Osteoblast (primary cell): ENCODE measurements around the gene GTF2H2C. TPM values are rescaled to one million over a fixed set of nuclear protein-coding genes. Genes with fewer than 3 reads are reported as not detected.
"Not testable (repeated sequence)": the region's sequence is repeated elsewhere in the genome, so short reads cannot be mapped to it uniquely, and the experiment has no call there.

Source experiments
- DNase-seq: peaks from one replicate; pipeline ENCODE4 v3.0.0; 2011; ENCODE audit warnings: low spot score, mixed read lengths; ENCODE audit not compliant: insufficient read length; ENCODE audit errors: missing footprints
- H2AFZ ChIP-seq: 2 replicates; pipeline ENCODE4 v1.6.0; 2011; ENCODE audit warnings: mild to moderate bottlenecking, low read length
- H3K27ac ChIP-seq: 2 replicates; pipeline ENCODE4 v1.5.1; 2011; ENCODE audit warnings: mild to moderate bottlenecking, low read depth, low read length, moderate library complexity
- H3K27me3 ChIP-seq: 2 replicates; pipeline ENCODE4 v1.6.0; 2012; ENCODE audit warnings: mild to moderate bottlenecking, control low read depth, inconsistent platforms, low read length, moderate library complexity; ENCODE audit not compliant: insufficient read depth
- H3K36me3 ChIP-seq: 2 replicates; pipeline ENCODE4 v1.5.1; 2011; ENCODE audit warnings: mild to moderate bottlenecking, low read length, control low read depth, moderate library complexity; ENCODE audit not compliant: insufficient read depth
- H3K4me1 ChIP-seq: 2 replicates; pipeline ENCODE4 v1.5.1; 2011; ENCODE audit warnings: mild to moderate bottlenecking, low read length, control low read depth, moderate library complexity; ENCODE audit not compliant: insufficient read depth
- H3K4me2 ChIP-seq: 2 replicates; pipeline ENCODE4 v1.6.0; 2011; ENCODE audit warnings: mild to moderate bottlenecking, low read length; ENCODE audit not compliant: insufficient read depth
- H3K4me3 ChIP-seq: fragments of 200-600 bp; sonication (generic); 3 replicates; pipeline ENCODE4 v1.5.1; 2012; ENCODE audit warnings: mild to moderate bottlenecking, low read length, inconsistent platforms; ENCODE audit not compliant: insufficient read depth
- H3K79me2 ChIP-seq: 2 replicates; pipeline ENCODE4 v1.6.0; 2012; ENCODE audit warnings: mild to moderate bottlenecking, low read length, control low read depth, inconsistent platforms; ENCODE audit not compliant: insufficient read depth
- H3K9me3 ChIP-seq: 2 replicates; pipeline ENCODE4 v1.5.1; 2011; ENCODE audit warnings: low read depth, low read length, control low read depth
- H4K20me1 ChIP-seq: 2 replicates; pipeline ENCODE4 v1.6.0; 2012; ENCODE audit warnings: mild to moderate bottlenecking, low read length, control low read depth; ENCODE audit not compliant: insufficient read depth
- small RNA-seq: library from RNA; depleted of rRNA; stranded (forward); fragments of <200 nt; gene quantifications from one replicate; pipeline ENCODE3, GENCODE V24; 2012
- total RNA-seq: library from RNA; depleted of rRNA; stranded (reverse); fragments of >200 nt; gene quantifications from 2 replicates; pipeline ENCODE4 v1.2.3, GENCODE V29; 2012

The GTF2H2C gene
- total RNA-seq, 1 donor: 38.7 TPM

GRCh38 chr5:69606839-69607238 is 46.8 kb downstream of the GTF2H2C start:
- H3K9me3 ChIP-seq, H2AFZ ChIP-seq, H4K20me1 ChIP-seq, H3K36me3 ChIP-seq, H3K27ac ChIP-seq, H3K79me2 ChIP-seq, H3K4me1 ChIP-seq, H3K4me3 ChIP-seq, H3K4me2 ChIP-seq, H3K27me3 ChIP-seq, DNase-seq: not testable (repeated sequence)

- H4K20me1 ChIP-seq, H3K79me2 ChIP-seq, DNase-seq, H3K36me3 ChIP-seq, H3K4me2 ChIP-seq, H3K9me3 ChIP-seq, H3K27me3 ChIP-seq, H3K27ac ChIP-seq, H2AFZ ChIP-seq, H3K4me3 ChIP-seq, H3K4me1 ChIP-seq: not testable (repeated sequence)
Observed at GRCh38 chr5:69607750-69608149, 47.8 kb downstream of the GTF2H2C start.

- not testable (repeated sequence) for H3K4me2 ChIP-seq, H3K27me3 ChIP-seq, H3K79me2 ChIP-seq, H4K20me1 ChIP-seq, H3K4me1 ChIP-seq, H3K9me3 ChIP-seq, H2AFZ ChIP-seq, H3K36me3 ChIP-seq, H3K4me3 ChIP-seq, DNase-seq, H3K27ac ChIP-seq
Observed at GRCh38 chr5:69608861-69609496, 49.0 kb downstream of the GTF2H2C start.

DNA sequence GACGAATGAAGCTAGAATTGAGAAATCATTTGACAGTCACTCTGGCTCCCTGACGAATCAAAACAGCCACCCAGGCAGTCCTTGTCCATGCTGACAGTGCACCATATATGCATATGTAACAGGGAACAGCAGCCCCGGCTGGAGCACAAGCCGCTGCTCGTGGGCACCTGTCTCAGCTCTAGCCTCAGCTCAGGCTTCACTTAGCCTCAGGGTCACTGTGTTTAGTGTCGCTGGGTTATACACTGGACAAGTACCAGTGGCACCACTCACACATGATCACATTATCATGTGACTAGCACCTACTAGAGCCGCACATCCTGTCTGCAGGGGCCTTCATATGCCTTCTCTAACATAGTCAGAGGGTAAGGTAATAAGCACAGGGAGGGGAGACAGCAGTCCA is 54.9 kb downstream of the GTF2H2C start:
- not testable (repeated sequence) for H3K4me2 ChIP-seq, H4K20me1 ChIP-seq, H3K9me3 ChIP-seq, H3K36me3 ChIP-seq, H3K79me2 ChIP-seq, H3K4me3 ChIP-seq, H3K4me1 ChIP-seq, H2AFZ ChIP-seq, H3K27ac ChIP-seq, DNase-seq, H3K27me3 ChIP-seq

DNA sequence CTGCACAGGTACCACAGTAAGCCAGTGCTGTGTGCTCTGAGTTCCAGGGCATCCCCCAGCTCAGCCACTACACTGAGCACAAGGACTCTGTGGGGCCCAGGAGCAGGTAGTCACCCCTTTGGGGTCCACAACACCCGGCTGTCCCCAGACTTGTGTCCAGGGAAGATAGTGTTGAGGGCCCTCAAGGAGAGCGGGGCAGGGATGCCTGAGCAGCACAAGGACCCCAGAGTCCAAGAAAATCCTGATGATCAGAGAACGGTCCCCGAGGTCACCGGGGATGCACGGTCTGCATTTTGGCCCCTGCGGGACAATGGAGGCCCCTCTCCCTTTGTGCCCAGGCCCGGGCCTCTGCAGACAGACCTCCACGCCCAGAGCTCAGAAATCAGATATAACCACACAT is 71.9 kb downstream of the GTF2H2C start:
- not testable (repeated sequence) for H3K4me1 ChIP-seq, H3K79me2 ChIP-seq, H3K4me2 ChIP-seq, H3K36me3 ChIP-seq, H2AFZ ChIP-seq, H3K27me3 ChIP-seq, H3K9me3 ChIP-seq, H3K4me3 ChIP-seq, H4K20me1 ChIP-seq, DNase-seq, H3K27ac ChIP-seq

Small RNA genes within 50 kb of the gene (small RNA-seq; reads per million reads assigned to genes)
- not detected for gene RNU6-724P

Other genes starting within 250 kb of the GTF2H2C start
- gene CCDC125, start 227.4 kb upstream of the GTF2H2C start, total RNA-seq: 6.5 and 8.7 TPM in 2 replicates
- 13.6 and 19.9 TPM in 2 replicates for gene AK6, start 190.7 kb upstream of the GTF2H2C start, total RNA-seq
- gene TAF9, start 190.7 kb upstream of the GTF2H2C start, total RNA-seq: 84.7 and 85.2 TPM in 2 replicates
- gene RAD17, start 190.4 kb upstream of the GTF2H2C start, total RNA-seq: 26.8 and 30.6 TPM in 2 replicates
- gene MARVELD2, start 145.1 kb upstream of the GTF2H2C start, total RNA-seq: 7.7 and 9.4 TPM in 2 replicates
- gene OCLN, start 67.4 kb upstream of the GTF2H2C start, total RNA-seq: 4.0 and 6.2 TPM in 2 replicates